Measurements from ENCODE around the gene RPAP3. TPM values are rescaled to one million over a fixed set of nuclear protein-coding genes. Genes with fewer than 3 reads are reported as not detected.

Gene RPAP3
- total RNA-seq, 1 experiment from 2014 or later = 44.4 TPM

DNA sequence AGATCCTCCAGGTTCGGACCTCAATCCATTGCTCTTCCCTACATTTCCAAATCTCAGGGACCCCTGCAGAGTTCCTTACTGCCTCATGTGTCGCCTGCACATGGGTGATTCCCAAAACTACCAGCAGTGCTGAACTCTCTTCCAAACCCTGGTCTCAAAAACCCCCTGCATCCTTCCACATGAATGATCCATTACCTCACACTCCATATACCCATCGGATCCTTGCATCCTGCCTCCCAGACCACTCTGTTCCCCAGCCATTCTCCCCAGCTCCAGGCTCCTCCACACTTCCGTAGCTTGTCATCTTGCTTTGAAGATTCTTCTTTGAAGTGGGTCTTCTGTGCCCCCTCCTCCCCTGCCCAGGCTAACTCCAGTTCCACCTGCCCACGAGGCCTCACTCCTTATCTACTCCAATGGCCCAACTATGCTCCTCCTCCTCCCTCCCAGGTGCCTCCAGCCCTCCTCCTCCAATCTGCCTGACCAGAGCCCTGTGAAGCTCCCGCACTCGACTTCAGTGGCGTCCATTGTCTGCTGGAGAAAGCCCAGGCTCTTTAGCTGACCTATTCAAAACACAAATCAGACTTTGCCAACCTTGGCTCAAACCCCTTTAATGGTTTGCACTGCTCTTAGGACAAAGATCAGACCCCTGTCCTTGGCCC, 39.1 kb upstream of the RPAP3 start:
- in situ Hi-C loops (cut with HindIII; ENCODE audit: low sequenced_read_pairs) = no loop called here
- DNase-seq (ENCODE audit: low spot score) = no peak

GRCh38 chr12:47744005-47744651, 38.3 kb upstream of the RPAP3 start:
- DNase-seq (ENCODE audit: low spot score) = peak; percentile 53
- in situ Hi-C loops (cut with HindIII; ENCODE audit: low sequenced_read_pairs) = no loop called here

DNA sequence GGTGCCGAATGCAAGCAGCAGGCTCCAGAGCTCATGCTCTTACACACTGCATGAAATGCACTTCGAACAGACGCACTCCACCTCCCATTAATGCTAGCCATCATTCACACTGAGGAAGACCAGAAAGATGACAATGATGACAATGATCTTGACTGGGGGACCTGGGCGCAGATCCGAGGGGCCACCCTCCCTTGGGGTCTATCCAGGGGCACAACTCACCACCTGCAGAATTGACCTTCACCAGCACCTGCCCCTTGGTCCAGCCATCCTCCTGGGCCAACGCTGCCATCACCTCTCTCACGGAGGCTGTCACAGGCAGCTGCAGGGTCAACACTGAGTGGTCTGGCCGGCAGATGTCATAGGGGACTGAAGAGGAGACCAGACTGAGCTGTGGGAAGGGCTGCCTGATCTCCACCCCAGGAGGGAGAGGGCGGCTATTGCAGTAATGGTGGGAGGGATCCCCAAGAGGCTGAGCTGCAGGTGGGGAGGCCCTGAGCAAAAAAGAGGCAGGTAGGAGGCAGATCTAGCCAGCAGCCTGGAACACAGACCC, 37.6 kb upstream of the RPAP3 start:
- no peak for DNase-seq (ENCODE audit: low spot score)
- in situ Hi-C loops (cut with HindIII; ENCODE audit: low sequenced_read_pairs) = no loop called here

DNA sequence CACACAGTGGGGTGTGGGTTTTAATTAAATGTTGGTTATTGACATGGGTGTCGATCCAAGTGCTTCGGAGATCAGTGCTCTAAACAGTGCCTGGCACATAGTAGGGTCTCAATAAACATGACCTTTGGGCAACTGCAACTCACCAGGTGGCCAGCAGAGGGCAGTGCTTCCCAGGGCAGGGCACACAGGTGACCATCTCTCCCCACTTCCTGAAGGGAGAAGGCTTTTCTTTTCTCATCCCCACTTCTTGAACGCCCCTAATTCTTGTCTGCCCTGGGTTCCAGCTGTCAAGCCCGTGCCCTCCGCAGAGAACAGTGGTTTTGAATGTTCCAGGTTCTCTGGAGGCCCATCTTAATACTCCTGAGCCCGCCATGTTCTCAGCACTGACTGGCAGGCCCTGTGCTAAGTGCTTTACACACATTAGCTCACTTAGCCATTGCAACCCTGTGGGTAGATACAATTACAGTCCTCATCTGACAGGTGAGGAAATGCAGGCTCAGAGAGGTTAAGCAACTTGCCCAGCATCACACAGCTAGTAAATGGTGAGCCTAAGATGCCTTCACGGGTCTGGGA, 36.5 kb upstream of the RPAP3 start:
- peak; percentile 29 for DNase-seq (ENCODE audit: low spot score)

DNA sequence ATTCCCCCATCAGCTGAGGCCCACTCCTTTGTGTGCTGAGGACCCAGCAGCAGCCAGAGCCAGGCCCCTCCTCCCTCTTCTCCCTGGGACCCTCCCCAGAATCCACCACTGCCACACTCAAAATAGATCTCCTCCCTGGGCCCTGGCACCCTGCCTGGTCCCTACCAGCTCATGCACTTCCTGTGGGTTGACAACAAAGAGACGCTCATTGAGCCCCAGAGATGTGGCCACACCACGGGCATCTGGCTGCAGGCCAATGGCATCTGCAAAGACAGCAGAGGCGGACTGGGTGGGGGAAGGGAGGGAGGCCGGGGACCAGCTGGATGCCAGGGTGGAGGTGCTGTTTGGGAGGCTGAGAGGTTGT, 35.5 kb upstream of the RPAP3 start:
- DNase-seq (ENCODE audit: low spot score) = peak; percentile 19
- in situ Hi-C loops (cut with HindIII; ENCODE audit: low sequenced_read_pairs) = no loop called here

More for the DNA sequence above, 36.5 kb upstream of the RPAP3 start:
- in situ Hi-C loops (cut with HindIII; ENCODE audit: low sequenced_read_pairs) = no loop called here

DNA sequence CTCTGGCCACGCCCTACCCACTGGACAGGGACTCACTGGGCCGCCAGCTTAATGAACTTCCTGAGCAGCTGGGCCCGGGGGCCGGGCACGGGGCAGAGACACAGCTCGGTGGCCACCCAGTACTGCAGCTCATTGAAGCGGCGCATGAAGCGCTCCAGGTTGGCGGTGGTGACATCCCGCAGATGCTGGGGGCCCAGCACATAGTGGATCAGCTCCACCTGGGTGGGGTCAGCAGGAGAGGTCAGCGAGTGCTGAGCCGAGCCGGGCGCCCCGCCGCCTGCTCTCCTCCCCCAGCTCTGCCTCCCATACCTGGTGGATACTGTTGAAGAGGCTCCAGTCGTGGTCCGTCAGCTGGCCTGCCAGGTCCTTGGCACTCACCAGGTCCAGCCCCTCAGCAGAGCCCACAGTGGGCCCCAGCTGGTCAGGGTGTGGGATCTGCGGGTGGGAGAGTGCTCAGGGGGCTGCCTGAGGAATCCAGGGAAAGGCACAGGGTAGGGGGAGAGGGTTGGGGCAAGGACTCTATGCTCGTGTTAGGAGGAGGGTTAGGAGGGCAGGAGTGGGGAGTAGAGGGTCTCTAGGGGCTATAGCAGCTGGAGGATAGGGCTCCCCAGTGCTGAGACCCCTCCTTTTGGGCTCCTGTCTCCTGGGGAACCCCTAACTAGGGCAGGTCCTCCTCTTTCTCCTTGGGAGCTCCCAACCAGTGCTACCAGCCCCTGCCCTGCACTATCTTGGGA, 34.9 kb upstream of the RPAP3 start:
- in situ Hi-C loops (cut with HindIII; ENCODE audit: low sequenced_read_pairs) = no loop called here
- no peak for DNase-seq (ENCODE audit: low spot score)

DNA sequence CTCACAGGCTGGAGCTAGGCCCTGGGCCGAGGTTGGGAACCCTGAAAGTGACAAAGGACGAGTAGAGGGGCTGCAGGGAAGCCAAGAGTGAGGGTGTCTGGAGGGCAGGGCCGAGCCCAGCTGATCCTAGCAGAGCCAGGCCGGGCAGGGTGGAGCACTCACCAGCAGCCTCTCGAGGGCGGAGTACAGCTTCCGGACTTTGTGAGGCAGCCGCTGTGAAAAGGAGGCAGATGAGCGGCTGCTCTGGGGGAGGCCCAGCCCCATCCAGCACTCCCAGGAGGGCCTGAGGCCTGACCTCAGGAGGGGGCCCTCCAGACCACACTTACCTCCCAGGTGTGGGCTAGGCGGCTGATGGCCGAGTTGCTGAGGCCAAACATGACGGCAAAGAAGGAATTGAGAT, 34.1 kb upstream of the RPAP3 start:
- DNase-seq (ENCODE audit: low spot score) = no peak
- in situ Hi-C loops (cut with HindIII; ENCODE audit: low sequenced_read_pairs) = loop anchor here (10.0 kb wide), 1 partner anchor 45 kb away; no protein-coding TSS in a partner anchor

- in situ Hi-C loops (cut with HindIII; ENCODE audit: low sequenced_read_pairs) = loop anchor here (10.0 kb wide), 1 partner anchor 46 kb away; no protein-coding TSS in a partner anchor
- DNase-seq (ENCODE audit: low spot score) = no peak
These were observed 33.5 kb upstream of the RPAP3 start for GRCh38 chr12:47739297-47739696.

DNA sequence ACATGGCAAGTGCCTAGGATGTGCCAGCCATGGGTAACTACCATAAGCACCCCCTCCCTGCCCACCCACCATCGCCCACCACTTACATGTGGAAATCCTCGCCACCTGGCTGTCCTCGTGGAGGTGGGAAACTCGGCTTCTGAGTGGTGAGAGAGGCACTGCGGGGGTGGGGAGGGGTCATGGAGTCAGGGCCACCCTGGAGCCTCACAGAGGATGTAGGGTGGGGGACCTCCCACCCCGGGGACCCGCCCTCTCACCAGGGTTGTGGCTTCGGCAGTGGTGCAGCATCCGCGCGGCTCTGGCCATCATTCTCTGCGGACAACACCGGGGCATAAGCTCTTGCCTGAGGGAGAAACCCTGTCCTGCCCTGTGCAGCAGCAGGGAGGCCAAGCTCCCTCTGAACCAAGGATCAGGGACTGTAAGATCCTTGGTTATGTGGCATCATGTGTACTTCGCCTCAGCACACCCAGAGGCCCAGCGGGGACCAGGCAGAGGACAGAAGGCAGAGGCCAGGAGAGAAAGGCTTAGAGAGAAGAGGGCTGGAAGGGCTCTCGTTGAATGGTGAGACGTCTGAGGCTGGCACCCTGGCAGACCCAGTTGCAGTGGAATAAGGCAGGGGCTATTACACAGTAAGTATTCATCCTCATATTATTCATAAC, 32.2 kb upstream of the RPAP3 start:
- DNase-seq (ENCODE audit: low spot score) = no peak
- in situ Hi-C loops (cut with HindIII; ENCODE audit: low sequenced_read_pairs) = loop anchor here (10.0 kb wide), 1 partner anchor 47 kb away; no protein-coding TSS in a partner anchor

DNA sequence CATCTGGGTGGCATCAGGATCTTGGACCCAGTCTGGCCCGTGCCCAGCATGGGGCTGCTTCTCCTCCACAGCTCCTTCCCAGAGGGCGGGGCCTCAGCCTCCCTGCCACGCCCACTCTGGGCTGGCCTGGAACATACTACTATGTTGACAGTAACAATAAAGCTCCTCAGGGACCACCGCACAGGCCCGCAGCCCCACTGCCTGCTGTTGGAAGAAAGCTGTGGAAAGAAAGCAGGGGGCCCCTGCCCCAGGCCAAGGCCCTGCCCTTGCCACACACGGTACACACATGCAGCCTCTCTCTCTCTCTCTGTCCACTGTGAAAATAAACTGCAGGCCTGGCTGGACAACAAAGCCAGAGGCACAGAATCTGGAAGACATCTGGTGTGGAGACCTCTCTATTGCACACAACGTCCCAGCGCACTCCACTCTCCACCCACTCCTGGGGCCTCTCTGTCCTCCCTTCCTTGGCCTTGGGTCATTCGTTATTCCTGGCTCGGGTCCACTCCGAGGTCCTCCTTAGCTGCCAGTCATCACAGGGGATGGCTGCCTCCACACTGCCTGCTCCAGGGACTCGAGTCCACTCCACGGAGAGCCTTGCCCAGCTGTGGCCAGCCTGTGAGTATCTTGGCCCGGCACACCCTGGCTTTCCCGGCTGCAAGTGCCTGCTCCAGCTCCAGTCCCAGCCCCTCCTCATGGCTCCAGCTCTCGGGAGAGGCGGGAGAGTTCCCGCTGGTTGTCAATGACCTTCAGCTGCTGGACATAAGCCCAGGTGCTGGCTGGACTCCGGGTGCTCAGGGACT, 31.2 kb upstream of the RPAP3 start:
- peak; percentile 20 for DNase-seq (ENCODE audit: low spot score)
- in situ Hi-C loops (cut with HindIII; ENCODE audit: low sequenced_read_pairs) = loop anchor here (10.0 kb wide), 1 partner anchor 48 kb away; no protein-coding TSS in a partner anchor

DNA sequence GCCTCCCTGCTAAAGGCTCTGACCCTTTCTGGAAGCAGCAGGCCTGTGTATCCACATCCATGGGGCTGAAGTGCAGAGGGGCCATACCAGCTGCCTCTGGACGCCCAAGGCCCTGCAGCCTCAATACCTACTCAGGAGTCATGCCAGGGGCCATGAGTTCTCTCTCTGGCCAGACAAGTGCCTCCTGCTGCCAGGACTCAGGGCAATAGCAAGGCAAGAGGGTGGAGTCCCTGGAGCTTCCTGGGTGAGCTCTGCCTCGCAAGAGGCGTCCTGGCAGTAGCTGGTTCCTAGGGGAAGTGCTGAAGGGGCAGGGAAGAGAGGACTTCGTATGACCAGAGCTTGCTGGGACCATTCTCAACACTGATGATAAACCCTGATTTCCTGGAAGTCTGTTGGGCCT, 30.4 kb upstream of the RPAP3 start:
- in situ Hi-C loops (cut with HindIII; ENCODE audit: low sequenced_read_pairs) = loop anchor here (10.0 kb wide), 1 partner anchor 49 kb away; no protein-coding TSS in a partner anchor
- no peak for DNase-seq (ENCODE audit: low spot score)

GRCh38 chr12:47735649-47736048, 29.8 kb upstream of the RPAP3 start:
- no peak for DNase-seq (ENCODE audit: low spot score)
- in situ Hi-C loops (cut with HindIII; ENCODE audit: low sequenced_read_pairs) = loop anchor here (10.0 kb wide), 1 partner anchor 49 kb away; no protein-coding TSS in a partner anchor

GRCh38 chr12:47734725-47735480, 29.1 kb upstream of the RPAP3 start:
- in situ Hi-C loops (cut with HindIII; ENCODE audit: low sequenced_read_pairs) = loop anchor here (10.0 kb wide), 1 partner anchor 50 kb away; no protein-coding TSS in a partner anchor
- DNase-seq (ENCODE audit: low spot score) = no peak

- no peak for DNase-seq (ENCODE audit: low spot score)
- in situ Hi-C loops (cut with HindIII; ENCODE audit: low sequenced_read_pairs) = loop anchor here (10.0 kb wide), 1 partner anchor 52 kb away; no protein-coding TSS in a partner anchor
These were observed 27.3 kb upstream of the RPAP3 start for GRCh38 chr12:47733142-47733541.

DNA sequence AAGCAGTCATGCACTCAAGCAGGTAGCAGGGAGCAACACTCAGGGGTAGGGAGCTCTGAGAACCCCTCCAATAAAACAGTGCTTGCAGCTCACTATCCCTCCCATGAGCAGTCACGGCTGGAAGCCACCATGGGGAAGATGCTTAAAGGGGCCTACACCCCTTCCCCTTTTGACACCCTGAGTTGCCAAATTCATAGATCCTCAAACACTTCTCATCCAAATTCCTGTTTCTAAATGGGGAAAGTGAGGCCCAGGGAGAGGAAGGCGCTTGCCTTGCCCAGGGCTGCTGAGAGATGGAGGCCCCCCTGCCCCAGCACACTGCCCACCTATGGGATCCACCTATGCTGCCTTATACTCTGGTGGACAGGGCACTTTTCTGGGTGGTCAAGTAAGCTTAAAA, 26.7 kb upstream of the RPAP3 start:
- DNase-seq (ENCODE audit: low spot score) = no peak
- in situ Hi-C loops (cut with HindIII; ENCODE audit: low sequenced_read_pairs) = loop anchor here (10.0 kb wide), 1 partner anchor 52 kb away; no protein-coding TSS in a partner anchor

GRCh38 chr12:47731723-47732122, 25.9 kb upstream of the RPAP3 start:
- in situ Hi-C loops (cut with HindIII; ENCODE audit: low sequenced_read_pairs) = loop anchor here (10.0 kb wide), 1 partner anchor 53 kb away; no protein-coding TSS in a partner anchor
- DNase-seq (ENCODE audit: low spot score) = no peak

DNA sequence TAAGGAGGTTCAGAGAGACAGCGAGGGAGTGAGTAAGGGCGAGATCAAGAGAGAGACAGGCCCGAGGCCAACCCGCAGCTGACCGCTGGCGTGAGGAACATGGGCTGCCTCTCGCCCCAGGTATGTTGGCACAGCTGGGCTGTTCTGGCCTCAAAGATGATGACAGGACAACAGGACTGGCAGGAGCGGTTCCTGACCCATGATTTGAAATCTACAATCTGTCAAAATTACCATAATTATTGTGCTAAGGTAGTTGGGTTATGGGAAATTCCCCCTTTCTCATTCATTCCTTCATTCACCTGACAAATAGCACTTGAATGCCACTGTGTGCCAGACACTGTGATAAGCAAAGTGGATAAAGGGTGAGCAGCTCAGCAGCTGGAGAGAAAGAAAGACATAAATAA, 24.5 kb upstream of the RPAP3 start:
- no peak for DNase-seq (ENCODE audit: low spot score)
- in situ Hi-C loops (cut with HindIII; ENCODE audit: low sequenced_read_pairs) = loop anchor here (10.0 kb wide), 1 partner anchor 54 kb away; no protein-coding TSS in a partner anchor

All from G401 (cell line).